Activated CD4-positive, alpha-beta T cell treated with anti-CD3 and anti-CD28 coated beads for 36 hours (primary cell): ENCODE measurements around the gene SSBP3. TPM values are rescaled to one million over a fixed set of nuclear protein-coding genes. Genes with fewer than 3 reads are reported as not detected.

Experiments used
- ATAC-seq: fragments of 200-7000 bp; cut with Tn5 transposase; one replicate; pipeline ENCODE4 v1.10.0; 2021; ENCODE audit warnings: mild to moderate bottlenecking, moderate library complexity
- CTCF ChIA-PET: fragments of 350-600 bp; sonication (Branson Sonifier 250); formaldehyde crosslinking; loops from one replicate; lab custom pipeline; 2021; ENCODE audit warnings: antibody characterized with exemption; lab: Charles Lee
- POLR2A ChIA-PET: fragments of 350-600 bp; sonication (Branson Sonifier 250); formaldehyde crosslinking; loops from one replicate; lab custom pipeline; 2021; ENCODE audit warnings: antibody characterized with exemption, inconsistent platforms; lab: Charles Lee
- DNase-seq: peaks from one replicate; pipeline ENCODE4 v3.0.0-alpha.2; 2020
- H3K27ac Mint-ChIP-seq: one replicate; pipeline ENCODE4 v1.8.0; 2021; ENCODE audit warnings: mixed read lengths
- H3K27me3 Mint-ChIP-seq: one replicate; pipeline ENCODE4 v1.8.0; 2021; ENCODE audit warnings: mixed read lengths
- H3K36me3 Mint-ChIP-seq: one replicate; pipeline ENCODE4 v1.8.0; 2021; ENCODE audit warnings: low read depth, mixed read lengths
- H3K4me1 Mint-ChIP-seq: one replicate; pipeline ENCODE4 v1.8.0; 2021; ENCODE audit warnings: mixed read lengths
- H3K4me3 Mint-ChIP-seq: one replicate; pipeline ENCODE4 v1.8.0; 2021; ENCODE audit warnings: mild to moderate bottlenecking, moderate library complexity, mixed read lengths
- H3K9me3 Mint-ChIP-seq: one replicate; pipeline ENCODE4 v1.8.0; 2021; ENCODE audit warnings: low read depth, mixed read lengths
- intact Hi-C, 2 experiments: fragments of 100-400 bp; cut with DNase I in 1 of 2; cut with micrococcal nuclease in 1 of 2; formaldehyde crosslinking; loops; one replicate each; pipeline versions ENCODE4 v1.14.2 to v1.15.1; 2022 to 2024; cut with DNase I, micrococcal nuclease
- total RNA-seq, 2 experiments: library from RNA; stranded (reverse); gene quantifications; one replicate each; pipeline ENCODE4 v1.2.3, GENCODE V29; 2021

Gene SSBP3
- total RNA-seq, 2 experiments from 2014 or later, result 40.3 to 64.2 TPM

DNA sequence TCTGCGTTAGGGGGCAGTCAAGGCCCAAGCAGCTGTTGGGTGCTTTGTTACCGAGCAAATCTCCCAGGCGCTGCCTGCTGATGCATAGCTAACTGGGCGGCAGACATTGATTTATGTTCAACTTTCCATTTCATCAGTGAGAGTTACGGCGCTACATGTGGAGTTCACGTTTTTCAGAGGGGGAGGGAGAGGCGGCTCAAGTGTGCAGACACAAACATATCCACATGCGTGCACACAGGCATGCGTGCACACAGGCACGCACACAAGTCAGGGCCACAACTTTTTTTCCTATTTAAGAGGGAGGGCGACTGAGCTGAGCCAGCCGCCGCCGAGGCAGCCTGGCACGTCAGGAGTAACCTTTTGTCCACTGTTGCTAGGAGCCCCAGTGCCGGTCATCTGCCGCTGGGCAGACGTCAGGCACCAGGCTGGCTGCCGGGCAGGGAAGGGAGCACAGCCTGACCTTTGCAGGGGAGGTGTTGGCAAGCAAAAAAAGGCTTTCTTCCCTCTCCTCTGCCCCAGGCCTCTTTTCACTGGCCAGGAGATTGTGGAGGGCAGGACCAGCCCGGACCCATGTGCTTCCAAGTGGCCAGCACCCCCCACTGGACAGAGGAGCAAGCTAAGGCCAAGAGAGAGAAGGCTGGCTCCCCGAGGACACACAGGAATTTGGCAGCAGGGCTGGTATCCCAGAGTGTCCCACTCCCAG, 133.0 kb downstream of the SSBP3 start:
- Mint-ChIP-seq H3K36me3 (peaks cover 4% of the 10 kb centered on the region), H3K27ac (no peak overlapping the region), H3K4me1 (peaks cover 21% of the 10 kb centered on the region), H3K9me3 (no peaks in the 10 kb centered on the region), H3K27me3 (no peaks in the 10 kb centered on the region), H3K4me3 (no peak overlapping the region)
- ATAC-seq (no peak), DNase-seq (no peak)
- intact Hi-C loops, result no loop called here
- ChIA-PET POLR2A (no interaction called here), CTCF (no interaction called here)

GRCh38 chr1:54272772-54273091, 133.5 kb downstream of the SSBP3 start:
- H3K27me3 Mint-ChIP-seq, result no peaks in the 10 kb centered on the region
- H3K36me3 Mint-ChIP-seq, result peaks cover 4% of the 10 kb centered on the region
- DNase-seq, result no peak
- intact Hi-C loops, result no loop called here
- ATAC-seq, result no peak
- POLR2A ChIA-PET, result no interaction called here
- peaks cover 16% of the 10 kb centered on the region for H3K4me1 Mint-ChIP-seq
- H3K27ac Mint-ChIP-seq, result no peak overlapping the region
- no peak overlapping the region for H3K4me3 Mint-ChIP-seq
- CTCF ChIA-PET, result no interaction called here
- H3K9me3 Mint-ChIP-seq, result no peaks in the 10 kb centered on the region

GRCh38 chr1:54272134-54272533, 134.1 kb downstream of the SSBP3 start:
- DNase-seq (no peak), ATAC-seq (no peak)
- Mint-ChIP-seq H3K4me1 (peaks cover 10% of the 10 kb centered on the region), H3K27ac (no peak overlapping the region), H3K27me3 (no peaks in the 10 kb centered on the region), H3K4me3 (no peak overlapping the region), H3K36me3 (peaks cover 4% of the 10 kb centered on the region), H3K9me3 (no peaks in the 10 kb centered on the region)
- ChIA-PET POLR2A (no interaction called here), CTCF (no interaction called here)
- intact Hi-C loops, result no loop called here

DNA sequence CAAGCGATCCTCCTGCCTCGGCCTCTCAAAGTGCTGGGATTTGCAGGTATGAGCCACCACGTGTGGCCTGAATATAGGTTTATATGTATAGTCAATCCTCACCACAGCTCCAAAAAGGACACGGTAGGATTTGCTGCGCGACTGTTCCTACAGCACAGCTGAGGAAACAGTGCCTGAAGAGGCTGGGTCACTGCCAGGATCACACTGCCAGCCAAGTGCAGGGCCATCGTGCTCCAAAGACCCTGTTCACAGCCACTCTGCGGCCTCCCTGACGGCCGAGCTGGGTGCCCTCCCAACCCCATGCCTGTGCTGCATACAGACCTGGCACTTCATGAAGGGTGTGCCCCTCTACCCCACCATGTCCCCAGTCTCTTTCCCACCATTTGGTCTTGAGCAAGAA, 134.9 kb downstream of the SSBP3 start:
- Mint-ChIP-seq H3K4me1 (peaks cover 3% of the 10 kb centered on the region), H3K27me3 (no peaks in the 10 kb centered on the region), H3K9me3 (no peaks in the 10 kb centered on the region), H3K27ac (no peak overlapping the region), H3K4me3 (no peak overlapping the region), H3K36me3 (no peaks in the 10 kb centered on the region)
- intact Hi-C loops, result no loop called here
- ChIA-PET POLR2A (no interaction called here), CTCF (no interaction called here)
- no peak for DNase-seq
- no peak for ATAC-seq

DNA sequence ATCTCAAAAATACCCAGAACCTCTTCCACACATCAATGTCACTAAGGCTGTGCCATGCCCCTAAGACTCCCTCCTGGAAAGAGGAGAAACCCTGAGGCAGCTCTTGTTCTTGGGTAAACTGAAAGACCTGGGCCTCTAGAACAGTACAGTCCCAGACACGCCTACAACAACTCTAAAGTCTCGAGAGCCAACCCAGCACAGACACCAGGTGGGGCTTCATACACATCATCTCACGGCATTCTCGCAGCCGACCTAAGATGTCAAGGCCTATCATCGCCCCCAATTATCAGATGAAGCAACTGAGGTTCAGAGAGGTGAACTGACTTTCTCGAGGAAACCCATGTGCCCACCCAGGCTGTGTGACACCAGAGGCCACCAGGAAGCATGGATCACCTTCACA, 135.7 kb downstream of the SSBP3 start:
- Mint-ChIP-seq H3K4me1 (peaks cover 3% of the 10 kb centered on the region), H3K27me3 (no peaks in the 10 kb centered on the region), H3K9me3 (no peaks in the 10 kb centered on the region), H3K36me3 (no peaks in the 10 kb centered on the region), H3K27ac (no peak overlapping the region), H3K4me3 (no peak overlapping the region)
- intact Hi-C loops, result no loop called here
- ChIA-PET CTCF (interaction anchor here (0.6 to 1.3 kb wide), 3 partner anchors 8 to 218 kb away, joined by 3 to 4 read pairs (median 3); no protein-coding TSS in a partner anchor), POLR2A (no interaction called here)
- DNase-seq (no peak), ATAC-seq (peak; percentile 41)

- Mint-ChIP-seq H3K4me3 (no peak overlapping the region), H3K9me3 (no peaks in the 10 kb centered on the region), H3K27ac (no peak overlapping the region), H3K27me3 (no peaks in the 10 kb centered on the region), H3K4me1 (peaks cover 2% of the 10 kb centered on the region), H3K36me3 (no peaks in the 10 kb centered on the region)
- intact Hi-C loops, result no loop called here
- no peak for ATAC-seq
- POLR2A ChIA-PET, result no interaction called here
- CTCF ChIA-PET, result interaction anchor here (0.5 to 1.4 kb wide), 6 partner anchors 17 to 290 kb away, joined by 3 read pairs; no protein-coding TSS in a partner anchor
- no peak for DNase-seq
Measured at GRCh38 chr1:54268762-54269297, 137.4 kb downstream of the SSBP3 start.

DNA sequence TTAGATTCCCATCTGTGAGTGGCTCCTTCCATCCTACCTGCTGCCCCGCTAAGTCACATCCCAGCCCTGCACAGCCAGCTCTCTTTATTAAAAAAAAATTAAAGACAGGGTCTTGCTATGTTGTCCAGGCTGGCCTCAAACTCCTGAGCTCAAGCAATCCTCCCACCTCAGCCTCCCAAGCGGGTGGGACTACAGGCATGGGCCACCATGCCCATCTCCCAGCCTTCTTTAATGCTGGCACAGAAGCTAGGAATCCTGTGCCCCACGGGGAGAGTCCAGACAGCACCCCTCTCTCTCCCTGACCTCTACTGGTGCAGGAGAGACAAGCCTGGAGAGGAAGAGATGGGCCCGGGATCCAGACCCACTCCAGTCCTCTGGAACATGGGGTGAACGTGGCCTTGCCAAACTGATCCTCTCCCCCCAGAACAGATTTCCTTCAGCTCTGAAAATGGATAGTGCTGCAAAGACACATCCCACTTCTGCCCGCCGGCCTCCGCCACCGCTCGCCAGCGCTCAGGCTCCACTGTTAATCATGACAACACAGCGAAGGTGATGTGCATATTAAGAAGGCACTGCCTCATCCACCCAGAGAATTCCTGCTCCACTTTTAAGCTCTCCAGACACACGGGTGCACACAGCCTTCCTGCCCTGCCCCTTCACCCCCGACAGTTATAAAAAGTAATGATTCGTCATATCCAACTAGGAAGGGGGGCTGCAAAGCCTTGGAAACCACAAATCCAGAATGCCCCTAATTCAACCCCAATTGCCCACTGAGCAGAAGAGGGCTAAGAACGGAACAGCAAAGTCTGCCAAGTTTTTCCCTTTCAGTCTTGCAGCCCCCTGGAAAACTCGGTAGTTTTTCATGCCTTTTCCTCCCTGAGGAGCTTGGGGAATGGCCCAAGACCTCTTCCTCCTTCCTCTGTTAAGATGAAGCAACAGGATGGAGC, 138.1 kb downstream of the SSBP3 start:
- ChIA-PET POLR2A (interaction anchor here (0.7 kb wide), 1 partner anchor 1703 kb away, joined by 3 read pairs; no protein-coding TSS in a partner anchor), CTCF (interaction anchor here (0.9 to 1.4 kb wide), 4 partner anchors 18 to 222 kb away, joined by 3 read pairs; no protein-coding TSS in a partner anchor)
- DNase-seq (no peak), ATAC-seq (no peak)
- no peaks in the 10 kb centered on the region for H3K36me3 Mint-ChIP-seq
- H3K27me3 Mint-ChIP-seq, result no peaks in the 10 kb centered on the region
- peaks cover 2% of the 10 kb centered on the region for H3K4me1 Mint-ChIP-seq
- intact Hi-C loops, result no loop called here
- H3K9me3 Mint-ChIP-seq, result no peaks in the 10 kb centered on the region
- no peak overlapping the region for H3K27ac Mint-ChIP-seq
- H3K4me3 Mint-ChIP-seq, result no peak overlapping the region

- CTCF ChIA-PET, result no interaction called here
- peaks cover 2% of the 10 kb centered on the region for H3K4me1 Mint-ChIP-seq
- intact Hi-C loops, result no loop called here
Measured at GRCh38 chr1:54266908-54267307, 139.3 kb downstream of the SSBP3 start.

DNA sequence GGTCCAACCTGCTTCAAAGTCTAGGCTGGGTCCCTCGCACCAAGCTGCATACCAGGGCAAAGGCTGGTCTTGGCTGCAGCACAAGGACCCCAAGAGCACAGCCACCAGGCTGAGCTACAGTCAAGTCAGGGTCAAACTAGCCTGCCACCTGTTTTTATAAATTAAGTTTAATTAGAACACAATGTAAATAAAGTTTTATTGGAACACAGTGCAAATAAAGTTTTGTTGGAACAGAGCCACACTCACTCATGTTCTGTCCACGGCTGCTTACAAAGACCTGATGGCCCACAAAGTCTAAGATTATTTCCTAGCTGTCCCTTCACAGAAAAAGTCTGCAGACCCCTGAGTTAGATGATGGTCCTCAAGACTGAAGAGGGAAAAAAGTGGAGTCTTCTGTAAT, 140.0 kb downstream of the SSBP3 start:
- no peak for DNase-seq
- Mint-ChIP-seq H3K4me1 (peaks cover 2% of the 10 kb centered on the region), H3K27ac (no peak overlapping the region), H3K27me3 (no peaks in the 10 kb centered on the region), H3K36me3 (no peaks in the 10 kb centered on the region), H3K4me3 (no peak overlapping the region), H3K9me3 (no peaks in the 10 kb centered on the region)
- ChIA-PET POLR2A (no interaction called here), CTCF (no interaction called here)
- intact Hi-C loops, result no loop called here
- ATAC-seq, result no peak

More at GRCh38 chr1:54266908-54267307, 139.3 kb downstream of the SSBP3 start:
- ATAC-seq, result no peak
- Mint-ChIP-seq H3K4me3 (no peak overlapping the region), H3K27ac (no peak overlapping the region), H3K36me3 (no peaks in the 10 kb centered on the region), H3K9me3 (no peaks in the 10 kb centered on the region), H3K27me3 (no peaks in the 10 kb centered on the region)
- no peak for DNase-seq
- POLR2A ChIA-PET, result interaction anchor here (0.7 kb wide), 1 partner anchor 1702 kb away, joined by 3 read pairs; no protein-coding TSS in a partner anchor

GRCh38 chr1:54265659-54266058, 140.5 kb downstream of the SSBP3 start:
- DNase-seq (no peak), ATAC-seq (no peak)
- H3K4me1 Mint-ChIP-seq, result peaks cover 2% of the 10 kb centered on the region
- no peak overlapping the region for H3K27ac Mint-ChIP-seq
- intact Hi-C loops, result no loop called here
- ChIA-PET POLR2A (no interaction called here), CTCF (no interaction called here)
- H3K9me3 Mint-ChIP-seq, result no peaks in the 10 kb centered on the region
- H3K36me3 Mint-ChIP-seq, result no peaks in the 10 kb centered on the region
- H3K4me3 Mint-ChIP-seq, result no peak overlapping the region
- no peaks in the 10 kb centered on the region for H3K27me3 Mint-ChIP-seq

DNA sequence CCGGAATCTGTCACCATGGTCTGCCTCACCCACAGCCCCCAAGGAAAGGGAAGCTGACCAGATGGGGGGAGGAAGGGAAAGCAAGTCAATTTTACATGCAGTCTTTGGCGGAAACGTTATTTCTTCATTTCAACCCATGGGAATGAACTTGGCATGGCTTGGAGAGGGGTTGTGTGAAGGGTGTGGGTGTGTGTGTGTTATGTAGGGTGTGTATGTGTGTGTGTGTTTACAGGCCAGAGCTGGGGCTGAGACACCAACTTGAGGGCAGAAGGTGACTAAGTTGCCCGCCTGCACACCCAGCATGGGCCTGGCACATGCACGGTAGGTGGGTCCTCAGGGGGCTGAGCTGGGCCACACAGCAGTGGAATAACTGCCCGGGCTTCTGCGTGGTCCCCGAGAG, 141.1 kb downstream of the SSBP3 start:
- H3K36me3 Mint-ChIP-seq, result no peaks in the 10 kb centered on the region
- H3K4me1 Mint-ChIP-seq, result peaks cover 2% of the 10 kb centered on the region
- ChIA-PET CTCF (no interaction called here), POLR2A (no interaction called here)
- H3K27ac Mint-ChIP-seq, result no peak overlapping the region
- no peaks in the 10 kb centered on the region for H3K27me3 Mint-ChIP-seq
- H3K4me3 Mint-ChIP-seq, result no peak overlapping the region
- no peak for ATAC-seq
- no peak for DNase-seq
- intact Hi-C loops, result no loop called here
- no peaks in the 10 kb centered on the region for H3K9me3 Mint-ChIP-seq
